HG03280 (cell line): Measurements from ENCODE around the gene PDCD1LG2.

Source experiments
- ATAC-seq: cut with Tn5 transposase; IDR thresholded peaks from one replicate; pipeline ENCODE4 v1.9.1; 2021; ENCODE audit warnings: mild to moderate bottlenecking, moderate library complexity; ENCODE audit not compliant: unreplicated experiment

PDCD1LG2 gene

GRCh38 chr9:5529683-5530221, 19.4 kb downstream of the PDCD1LG2 start:
- ATAC-seq: no peak

- no peak for ATAC-seq
Observed at GRCh38 chr9:5531101-5531882, 21.0 kb downstream of the PDCD1LG2 start.

DNA sequence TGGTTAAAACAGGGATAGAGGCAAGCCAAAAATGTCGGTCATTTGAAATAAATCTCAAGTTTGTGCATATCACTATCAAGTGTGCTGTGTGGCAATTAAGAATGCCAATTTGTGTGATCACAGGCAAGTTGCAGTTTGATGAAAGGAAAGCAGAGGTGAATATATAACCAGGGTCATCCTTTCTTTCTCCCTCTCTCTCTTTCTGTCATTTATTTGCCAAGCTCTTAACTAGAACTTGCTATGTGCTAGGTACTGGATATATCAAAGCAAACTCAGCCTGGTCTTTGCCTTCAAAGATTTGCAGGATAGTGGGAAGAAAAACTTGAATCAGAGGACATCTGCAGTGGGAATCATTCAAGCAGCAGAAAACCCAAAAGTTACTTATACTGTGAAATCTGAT, 22.0 kb downstream of the PDCD1LG2 start:
- no peak for ATAC-seq

- ATAC-seq: no peak
Observed at GRCh38 chr9:5532790-5533189, 22.5 kb downstream of the PDCD1LG2 start.

DNA sequence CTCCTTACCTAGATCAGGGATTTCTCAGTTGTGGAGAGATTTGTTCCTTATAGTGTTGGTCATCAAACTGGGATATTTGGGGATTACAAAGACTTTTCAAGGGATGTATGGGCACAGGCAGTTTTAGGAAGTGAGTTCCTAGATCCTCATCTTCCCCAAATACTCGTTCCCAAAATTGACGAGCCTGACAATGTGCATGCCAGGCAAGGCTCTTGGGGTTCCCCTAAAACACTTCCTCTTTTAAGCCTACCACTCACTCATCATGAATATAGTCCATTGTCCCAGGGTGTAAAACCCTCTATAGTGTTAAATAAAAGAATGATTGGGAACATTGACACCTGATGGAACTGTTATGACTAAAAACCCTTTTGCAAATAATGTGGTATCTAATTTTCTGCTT, 26.4 kb downstream of the PDCD1LG2 start:
- no peak for ATAC-seq

DNA sequence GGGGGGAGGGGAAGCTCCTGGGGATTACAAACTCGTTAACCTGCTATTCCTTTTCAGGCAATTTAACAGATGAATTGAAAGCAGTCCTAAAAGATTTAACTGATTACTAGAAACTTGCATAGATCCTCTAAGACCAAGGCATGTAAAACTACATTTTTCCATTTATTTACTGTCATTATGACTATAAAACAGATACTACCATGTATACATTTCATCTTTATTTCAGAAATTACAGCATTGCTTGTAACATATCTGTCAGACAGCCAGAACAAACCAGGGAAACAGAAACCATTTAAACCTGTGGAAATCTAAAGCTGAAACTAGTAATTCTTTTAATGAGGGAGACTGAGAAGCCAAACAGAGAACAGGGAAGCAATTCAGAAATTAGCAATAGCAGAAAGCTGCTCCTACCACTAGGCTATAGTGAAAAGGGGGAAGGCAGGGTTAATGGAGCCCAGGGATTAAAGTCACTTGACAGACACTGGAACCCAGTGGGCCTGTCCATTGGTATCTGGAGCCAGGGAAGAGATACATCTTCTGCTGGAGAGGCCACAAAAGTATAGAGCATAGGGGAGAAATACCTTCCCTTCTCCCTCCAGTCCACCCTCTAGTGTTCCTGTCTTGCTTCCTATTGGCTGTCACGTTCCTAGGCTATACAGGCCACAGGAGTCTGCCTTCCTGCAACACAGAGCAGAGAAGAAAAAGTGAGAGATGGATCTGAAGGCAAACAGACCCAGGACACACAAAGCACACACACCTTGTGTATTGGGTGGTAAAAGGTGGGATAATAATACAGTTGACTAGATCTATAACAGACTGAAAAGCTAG, 33.8 kb downstream of the PDCD1LG2 start:
- ATAC-seq: no peak

GRCh38 chr9:5549658-5550650, 39.6 kb downstream of the PDCD1LG2 start:
- no peak for ATAC-seq

DNA sequence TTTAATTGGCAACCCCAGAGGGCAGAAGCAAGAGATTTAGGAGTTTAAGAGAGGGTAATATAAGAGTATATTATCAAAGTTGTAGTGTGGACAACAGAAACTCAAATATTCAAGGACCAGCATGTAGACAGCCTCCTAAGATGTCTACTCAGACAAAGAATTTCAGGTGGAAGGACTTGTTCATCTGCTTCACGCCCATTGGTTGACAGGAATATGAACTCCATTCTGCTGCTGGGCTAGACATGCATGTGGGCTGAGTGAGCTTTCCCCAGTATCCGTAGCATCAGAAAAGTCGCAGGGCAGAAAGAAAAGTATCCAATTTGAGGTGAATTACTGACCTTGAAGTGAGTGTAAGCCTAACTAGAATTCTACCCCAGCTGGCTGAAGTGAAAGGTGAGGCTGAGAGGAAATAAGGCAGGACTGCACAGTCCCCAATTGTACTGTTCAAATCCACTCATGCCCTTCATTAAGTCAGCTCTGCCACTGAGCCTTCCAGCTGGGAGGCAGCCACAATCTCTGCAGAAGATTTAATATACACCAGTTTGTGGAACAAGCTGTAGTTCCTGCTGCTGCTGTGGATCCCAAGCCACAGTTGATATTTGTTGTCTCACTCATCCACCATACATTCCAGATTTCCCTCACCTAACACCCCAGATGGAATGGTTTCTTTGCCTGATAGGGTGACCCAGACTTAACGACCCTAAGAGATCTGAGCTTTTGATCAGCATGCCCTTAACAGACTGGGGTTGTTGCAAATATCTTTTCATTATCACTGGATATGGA, 41.2 kb downstream of the PDCD1LG2 start:
- ATAC-seq: no peak

GRCh38 chr9:5552301-5552700, 42.0 kb downstream of the PDCD1LG2 start:
- no peak for ATAC-seq

- ATAC-seq: no peak
Observed at GRCh38 chr9:5553211-5553610, 42.9 kb downstream of the PDCD1LG2 start.

GRCh38 chr9:5554254-5554653, 43.9 kb downstream of the PDCD1LG2 start:
- peak; percentile 49 for ATAC-seq

DNA sequence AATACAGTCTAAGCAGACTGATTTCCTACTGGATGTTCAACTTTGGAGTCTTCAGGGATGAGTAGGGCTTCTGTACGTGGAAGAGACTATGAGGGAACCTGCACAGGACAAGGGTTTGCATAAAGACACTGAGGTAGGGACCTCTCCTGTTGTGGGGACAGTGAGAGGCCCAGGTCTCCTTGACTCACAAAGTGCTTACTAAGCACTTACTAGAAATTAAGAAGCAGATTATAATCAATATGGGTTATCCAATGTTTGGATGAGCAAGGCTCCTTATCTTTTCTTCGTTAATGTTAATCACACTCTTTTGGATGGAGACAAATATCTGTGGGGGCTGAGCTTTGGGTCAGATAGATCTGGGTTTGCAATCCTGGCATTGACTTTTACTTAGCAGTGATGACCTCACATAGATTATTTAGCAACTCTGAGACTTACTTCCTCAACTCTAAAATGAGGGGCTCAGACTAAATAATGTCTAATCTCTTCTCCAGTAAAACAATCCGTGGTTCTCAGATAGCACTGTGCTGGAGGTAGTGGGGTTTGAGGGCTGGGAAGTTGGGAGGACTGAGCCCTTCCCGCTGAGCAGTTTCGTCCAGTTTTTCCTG, 45.9 kb downstream of the PDCD1LG2 start:
- no peak for ATAC-seq

- ATAC-seq: no peak
Observed at GRCh38 chr9:5557606-5558587, 47.6 kb downstream of the PDCD1LG2 start.

DNA sequence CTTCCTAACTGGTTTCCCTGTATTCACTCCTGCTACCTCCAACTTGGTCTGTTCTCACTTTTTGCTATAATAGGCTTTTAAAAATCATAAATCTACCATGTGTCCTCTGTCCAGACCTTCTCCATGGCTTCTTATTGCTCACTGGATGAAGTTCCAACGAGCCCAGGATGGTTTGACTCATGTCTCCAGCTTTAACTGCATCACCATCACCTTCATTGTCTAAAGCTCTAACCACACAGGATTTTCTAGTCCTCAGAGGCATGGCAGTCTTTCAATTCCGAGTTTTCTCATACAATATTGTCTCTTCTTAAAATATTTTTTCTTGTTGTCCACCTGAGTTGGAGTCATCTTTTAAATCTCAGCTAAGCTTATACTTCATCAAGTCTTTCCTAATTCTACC, 49.3 kb downstream of the PDCD1LG2 start:
- ATAC-seq: no peak

- no peak for ATAC-seq
Observed at GRCh38 chr9:5560443-5561100, 50.2 kb downstream of the PDCD1LG2 start.

DNA sequence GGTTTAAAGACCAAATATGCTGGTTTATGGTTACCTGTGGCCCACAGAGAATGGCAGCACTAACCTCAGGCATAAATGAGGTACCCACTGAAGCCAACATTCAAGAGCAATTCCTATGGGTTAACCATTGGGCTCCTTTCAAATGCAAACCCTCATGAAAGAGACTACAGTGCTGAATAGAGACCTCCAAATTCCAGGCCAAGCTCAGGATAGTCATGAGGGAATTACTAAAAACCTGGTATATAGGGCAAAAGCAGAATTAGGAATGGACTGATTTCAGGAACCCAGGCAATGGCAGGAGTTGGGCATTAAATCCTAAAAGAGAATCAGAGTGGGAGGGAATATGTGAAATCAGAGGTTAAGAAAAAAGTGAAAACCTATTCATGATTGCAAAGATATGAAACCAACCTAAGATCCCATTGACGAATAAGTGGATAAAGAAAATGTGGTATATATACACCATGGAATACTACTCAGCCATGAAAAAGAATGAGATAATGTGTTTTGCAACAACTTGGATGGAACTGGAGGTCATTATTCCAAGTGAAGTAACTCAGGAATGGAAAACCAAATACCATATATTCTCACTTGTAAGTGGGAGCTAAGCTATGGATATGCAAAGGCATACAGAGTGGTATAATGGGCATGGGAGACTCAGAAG, 51.6 kb downstream of the PDCD1LG2 start:
- ATAC-seq: no peak

- no peak for ATAC-seq
Observed at GRCh38 chr9:5562806-5563416, 52.6 kb downstream of the PDCD1LG2 start.
